GM21515 (cell line): ENCODE measurements around the gene PRKN.
"Not testable (repeated sequence)": the region's sequence is repeated elsewhere in the genome, so short reads cannot be mapped to it uniquely, and the experiment has no call there.

Experiments
- ATAC-seq: cut with Tn5 transposase; IDR thresholded peaks from one replicate; pipeline ENCODE4 v1.9.1; 2021; ENCODE audit not compliant: unreplicated experiment

Gene PRKN

DNA sequence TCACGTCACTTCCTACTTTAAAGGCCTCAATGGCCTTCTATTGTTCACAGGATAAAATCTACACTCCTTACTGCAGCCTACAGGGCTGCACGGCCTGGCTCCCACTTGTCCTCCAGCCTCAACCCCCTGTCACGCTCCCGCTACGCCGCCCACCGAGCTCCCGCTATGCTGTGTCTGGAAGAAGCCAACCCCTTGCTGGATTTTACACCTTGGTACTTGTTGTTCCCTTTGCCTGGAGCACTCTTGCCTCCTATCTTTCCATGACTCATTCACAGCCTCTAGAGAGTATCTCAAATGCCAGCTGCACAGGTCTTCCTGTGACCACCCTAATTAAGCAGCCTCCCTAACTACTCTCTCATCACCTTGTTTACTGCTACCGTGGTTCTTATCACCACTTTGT, 259.9 kb downstream of the PRKN start:
- ATAC-seq: no peak

DNA sequence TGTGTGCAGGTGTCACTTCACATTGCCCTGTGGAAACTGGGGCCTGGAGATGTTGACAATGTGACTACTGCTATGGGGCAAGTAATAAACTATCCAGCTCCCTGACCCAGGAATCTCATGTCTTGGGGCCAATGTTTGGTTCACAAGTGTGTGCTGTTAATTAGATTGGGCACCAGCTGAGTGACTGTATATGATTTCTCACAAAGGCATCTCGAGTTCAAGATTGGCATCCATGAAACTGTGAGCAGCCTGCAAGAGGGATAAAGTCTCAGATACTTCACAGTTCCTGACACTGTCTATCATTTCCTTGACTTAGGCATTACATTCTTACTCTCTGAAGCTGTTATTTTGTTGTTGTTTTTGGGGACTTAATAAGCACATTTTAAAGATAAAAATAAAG, 264.0 kb downstream of the PRKN start:
- no peak for ATAC-seq

DNA sequence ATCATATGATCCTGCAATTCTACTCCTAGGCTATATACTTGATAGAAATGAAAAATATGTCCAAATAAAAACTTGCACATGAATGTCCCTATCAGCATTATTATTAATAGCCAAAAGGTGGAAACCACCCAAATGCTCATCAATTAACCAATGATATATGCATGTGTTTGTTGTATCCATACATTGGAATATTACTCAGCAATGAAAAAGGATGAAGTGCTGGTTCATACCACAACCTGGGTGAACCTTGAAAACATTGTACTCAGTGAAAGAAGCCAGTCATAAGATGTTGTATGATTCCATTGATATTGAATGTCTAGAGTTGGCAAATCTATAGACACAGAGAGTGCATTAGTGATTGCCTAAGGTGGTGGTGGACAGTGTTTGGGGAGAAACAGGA, 267.6 kb downstream of the PRKN start:
- ATAC-seq: no peak

DNA sequence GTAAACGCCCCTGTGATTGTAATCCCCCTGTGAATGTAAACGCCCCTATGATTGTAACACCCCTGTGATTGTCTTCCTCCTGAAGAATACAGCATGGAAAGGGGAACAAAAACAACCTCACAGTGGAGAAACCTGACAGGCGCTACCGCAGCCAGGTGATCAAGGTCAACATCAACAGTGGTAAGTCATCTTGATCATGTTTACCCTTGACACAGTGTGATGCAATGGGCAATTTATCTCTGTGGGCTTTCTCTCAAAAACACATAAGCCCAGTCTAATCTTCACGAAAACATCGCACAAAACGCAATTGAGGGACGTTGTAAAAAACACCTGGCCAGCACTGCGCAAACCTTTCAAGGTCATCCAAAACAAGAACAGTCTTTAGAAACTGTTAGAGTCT, 277.2 kb downstream of the PRKN start:
- no peak for ATAC-seq

DNA sequence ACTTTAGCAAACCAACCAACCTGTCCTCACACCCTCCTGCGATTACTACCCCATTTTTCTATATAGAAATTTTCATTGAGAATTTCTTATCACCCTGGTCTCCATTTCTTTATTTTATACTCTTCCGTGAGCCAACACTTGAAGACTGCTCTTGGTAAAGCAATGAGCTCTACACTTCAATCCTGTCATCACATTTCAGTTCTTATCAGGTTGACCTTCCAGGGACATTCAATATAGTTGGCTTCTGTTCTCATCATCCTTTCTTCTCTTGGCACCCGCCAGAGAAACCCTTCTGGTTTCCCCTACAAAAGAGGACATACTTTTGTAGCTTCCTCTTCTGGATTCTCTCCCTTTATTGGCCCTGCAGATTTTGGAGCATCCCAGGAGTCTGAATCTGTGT, 279.3 kb downstream of the PRKN start:
- ATAC-seq: no peak

DNA sequence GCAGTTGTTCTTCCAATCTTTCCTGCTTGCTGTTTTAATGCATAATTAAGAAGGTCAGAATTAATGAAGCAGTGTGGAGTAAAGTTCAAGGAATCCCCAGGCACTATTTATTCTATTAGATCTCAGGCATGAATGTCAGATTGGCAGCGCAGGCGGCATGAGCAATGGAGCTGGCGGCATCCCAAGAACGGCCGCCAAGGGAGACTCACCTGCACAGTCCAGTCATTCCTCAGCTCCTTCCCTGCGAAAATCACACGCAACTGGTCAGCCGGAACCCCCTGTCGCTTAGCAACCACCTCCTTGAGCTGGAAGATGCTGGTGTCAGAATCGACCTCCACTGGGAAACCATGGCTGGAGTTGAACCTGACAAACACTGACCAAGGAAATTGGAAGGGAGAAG, 284.5 kb downstream of the PRKN start:
- ATAC-seq: no peak

DNA sequence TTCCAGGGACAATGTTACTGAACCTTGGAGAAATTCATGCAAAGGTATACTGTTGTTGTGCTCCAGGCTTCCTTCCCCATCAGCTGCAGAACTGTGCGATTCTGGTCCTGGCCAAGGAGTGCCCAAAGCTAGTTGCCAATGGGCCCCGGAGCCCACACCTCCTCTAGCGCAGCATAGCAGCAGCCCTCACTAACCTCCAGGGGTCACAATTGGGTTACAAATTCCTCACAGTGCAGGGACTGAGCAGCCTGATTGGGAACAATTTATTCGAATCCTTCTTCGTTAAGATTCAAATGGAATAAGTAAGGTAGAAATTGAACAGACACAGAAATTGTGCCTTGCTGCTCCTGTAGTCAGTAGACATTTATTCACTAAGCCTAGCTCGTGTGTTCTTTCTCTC, 284.9 kb downstream of the PRKN start:
- no peak for ATAC-seq

DNA sequence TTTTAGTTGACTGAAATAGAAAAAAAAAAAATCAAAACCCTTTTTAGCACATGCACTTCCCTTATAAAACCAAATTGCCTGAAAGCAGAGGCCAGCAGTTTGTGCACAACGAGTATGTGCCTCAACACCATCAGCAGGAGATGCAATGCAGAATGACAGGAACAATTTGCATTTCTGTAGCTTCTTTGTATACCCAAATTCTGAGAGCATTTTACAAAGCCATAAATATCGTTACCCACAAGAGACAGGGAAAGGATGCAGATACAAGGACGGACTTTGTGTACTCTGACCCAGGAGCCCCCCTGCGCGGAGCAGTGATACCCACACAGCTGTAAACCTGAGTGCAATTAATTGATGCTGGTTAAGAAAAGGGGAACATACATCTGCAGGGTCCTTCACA, 285.6 kb downstream of the PRKN start:
- no peak for ATAC-seq

DNA sequence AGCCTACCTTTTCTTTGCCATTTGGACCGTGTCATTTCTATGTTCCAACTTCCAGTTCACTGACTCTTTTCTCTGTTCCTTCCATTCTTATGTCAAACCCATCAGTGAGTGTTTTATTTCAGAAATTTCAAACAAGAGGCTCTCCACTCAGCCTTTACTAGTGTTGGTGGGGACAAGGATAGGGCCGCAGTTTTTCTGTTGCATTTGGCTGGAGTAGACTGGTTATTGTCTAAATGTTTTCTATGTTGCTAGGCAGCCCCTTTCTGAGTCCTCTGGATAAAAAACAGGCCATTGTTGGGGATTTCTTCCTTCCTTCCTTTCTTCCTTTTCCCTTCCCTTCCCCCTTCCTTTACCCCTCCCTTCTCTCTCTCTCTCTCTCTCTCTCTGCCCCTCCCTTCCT, 288.6 kb downstream of the PRKN start:
- no peak for ATAC-seq

DNA sequence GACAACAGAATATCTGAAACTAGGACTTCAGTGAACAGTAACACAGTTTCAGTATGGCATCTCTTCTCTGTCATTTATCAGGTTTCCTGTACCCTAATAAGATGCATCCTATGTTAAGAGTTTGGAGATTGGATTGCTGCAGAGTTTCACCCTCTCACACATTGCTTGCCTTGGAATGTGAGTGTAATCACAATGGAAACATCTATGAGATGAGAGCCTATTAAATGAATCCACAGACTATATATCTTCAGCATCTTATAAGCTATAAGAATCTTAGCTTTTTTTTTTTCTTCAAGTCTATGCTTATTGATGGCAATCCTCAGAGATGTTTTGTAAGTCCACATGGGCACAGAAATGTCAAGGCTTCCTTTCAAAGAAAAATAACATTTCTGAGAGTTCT, 292.5 kb downstream of the PRKN start:
- ATAC-seq: no peak

DNA sequence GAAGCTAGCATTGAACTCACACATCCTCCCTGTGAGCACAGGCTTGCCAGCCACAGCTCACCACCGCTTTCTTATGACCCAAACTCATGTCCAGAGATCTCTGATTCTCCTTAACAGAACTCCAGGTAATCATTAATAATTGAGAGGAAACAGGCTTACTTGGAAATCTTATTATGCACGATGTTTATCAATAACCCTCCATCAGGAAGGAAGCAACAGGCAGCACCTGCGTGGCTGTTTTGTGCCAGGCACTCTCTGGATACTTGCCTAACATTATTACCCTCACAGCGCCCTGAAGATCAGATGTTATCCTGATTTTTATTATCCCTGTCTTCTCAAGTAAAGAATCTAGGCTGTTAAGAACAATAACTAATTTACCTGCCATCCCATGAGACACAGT, 306.6 kb downstream of the PRKN start:
- no peak for ATAC-seq

DNA sequence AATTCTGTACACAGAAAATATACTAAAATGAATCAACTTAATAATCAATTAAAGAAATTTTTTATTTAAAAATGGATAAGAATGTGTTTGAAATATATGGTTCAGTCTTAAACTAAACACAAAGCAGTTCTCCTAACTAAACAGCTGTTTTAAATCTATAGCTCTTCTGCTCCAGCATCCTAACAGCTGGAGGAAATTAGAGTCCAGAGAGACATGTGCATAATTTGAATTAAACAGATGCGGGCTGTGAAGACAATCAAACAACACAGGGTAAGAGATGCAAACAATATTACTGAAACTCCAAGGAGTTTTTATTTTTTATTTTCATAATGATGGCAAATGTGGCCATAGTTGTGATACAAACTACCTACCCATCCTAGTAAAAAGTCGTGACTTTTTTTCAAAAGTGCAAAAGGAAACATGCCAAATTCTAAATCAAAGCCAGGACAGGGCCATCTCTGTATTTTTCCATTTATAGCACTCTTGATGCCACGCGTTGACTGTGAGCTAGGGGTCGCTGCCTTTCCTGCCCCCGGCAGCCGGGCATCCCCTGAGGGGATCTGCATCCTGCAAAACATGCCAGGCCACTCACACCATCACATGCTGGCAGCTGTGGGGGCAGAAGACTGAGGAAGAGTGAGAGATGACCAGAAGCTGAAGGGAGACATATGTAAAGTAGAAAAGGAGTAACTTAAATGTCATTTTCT, 310.6 kb downstream of the PRKN start:
- ATAC-seq: no peak

DNA sequence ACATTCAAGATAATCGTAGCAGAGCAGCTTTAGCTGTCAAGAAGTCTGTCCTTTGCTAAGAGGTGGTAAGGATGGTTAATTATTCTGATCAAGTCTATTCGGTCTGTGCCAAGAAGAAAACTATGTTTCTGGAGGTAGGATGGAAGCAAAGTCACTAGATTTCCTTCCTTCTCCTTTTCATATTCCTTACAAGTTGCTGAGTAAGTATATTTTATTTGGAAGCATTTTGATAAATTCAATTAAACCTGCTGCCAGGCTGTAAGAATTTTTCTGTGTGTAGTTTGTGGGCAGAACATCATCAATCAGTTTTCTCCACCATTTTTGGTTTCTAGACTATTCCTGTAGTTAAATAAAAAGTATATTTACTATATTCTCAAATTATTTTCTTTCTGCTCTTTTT, 311.3 kb downstream of the PRKN start:
- ATAC-seq: no peak

DNA sequence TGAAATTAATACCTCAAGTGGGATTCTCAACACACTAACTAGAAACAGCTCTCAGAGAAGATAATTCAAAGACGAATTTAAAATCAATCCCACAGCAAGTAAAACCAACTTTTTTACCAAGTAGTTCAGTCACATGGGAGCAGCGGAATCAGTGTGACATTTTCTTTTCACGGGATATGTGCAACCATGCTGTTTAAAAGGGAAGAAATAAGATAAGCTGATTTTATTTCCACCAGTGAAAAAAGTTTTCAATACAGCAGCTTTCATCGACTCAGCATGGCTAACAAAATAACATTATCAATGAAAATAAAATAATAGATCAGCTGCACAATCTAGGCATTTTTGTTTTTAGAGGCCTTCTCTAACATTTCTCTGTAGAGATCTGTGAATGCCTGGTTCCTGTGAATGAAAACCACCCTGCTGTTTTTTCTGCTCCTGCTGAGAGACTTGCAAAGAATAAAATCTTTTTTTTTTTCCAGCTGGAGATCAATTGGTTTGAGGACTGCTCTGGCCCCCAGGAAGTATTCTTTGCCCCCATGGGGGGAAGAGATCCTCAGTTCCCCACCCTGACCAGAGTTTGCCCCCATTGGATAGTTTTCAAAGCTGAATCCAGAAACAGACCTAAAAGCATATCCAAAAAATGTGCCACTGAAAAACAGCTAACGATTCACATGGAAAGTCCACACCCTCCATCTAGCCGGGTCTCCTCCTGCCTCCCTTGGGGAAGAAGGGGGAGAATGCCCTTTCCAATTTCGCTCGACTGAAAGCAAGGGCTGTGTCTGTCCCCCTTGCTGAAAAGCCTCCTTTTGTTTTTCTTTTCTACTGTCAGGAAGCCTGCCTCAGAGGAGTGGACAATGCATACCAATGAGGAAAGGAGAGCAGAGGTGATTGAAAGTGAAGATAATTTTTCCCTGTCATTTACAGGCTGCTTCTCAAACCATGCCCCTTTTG, 317.6 kb downstream of the PRKN start:
- no peak for ATAC-seq

DNA sequence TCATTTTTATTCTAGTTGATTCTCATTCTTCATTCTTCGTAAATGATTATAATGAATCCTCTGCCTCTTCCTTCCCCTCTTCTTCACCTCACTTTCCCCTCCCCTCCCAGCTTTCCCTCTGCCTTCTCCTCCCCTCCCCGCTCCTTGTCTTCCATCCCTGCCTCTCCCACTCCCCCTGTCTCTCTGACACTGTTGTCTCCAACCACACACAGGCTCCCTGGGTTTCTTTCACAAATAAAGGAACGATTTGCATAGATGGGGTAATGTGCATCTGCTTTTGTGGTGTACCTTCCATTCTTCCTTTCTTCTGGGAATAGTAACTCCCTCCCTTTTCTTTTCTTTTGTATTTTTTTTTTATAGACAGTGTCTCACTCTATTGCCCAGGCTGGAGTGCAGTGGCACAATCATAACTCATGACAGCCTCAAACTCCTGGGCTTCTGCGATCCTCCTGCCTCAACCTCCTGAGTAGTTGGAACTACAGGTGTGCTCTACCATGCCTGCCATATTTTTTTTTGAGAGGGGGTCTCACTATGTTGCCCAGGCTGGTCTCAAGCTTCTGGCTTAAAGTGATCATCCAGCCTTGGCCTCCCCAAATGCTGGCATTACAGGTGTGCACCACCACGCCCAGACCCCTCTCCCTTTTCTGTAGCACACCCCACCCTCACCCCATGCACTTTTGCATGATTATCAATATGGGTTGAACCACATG, 318.6 kb downstream of the PRKN start:
- ATAC-seq: no peak

DNA sequence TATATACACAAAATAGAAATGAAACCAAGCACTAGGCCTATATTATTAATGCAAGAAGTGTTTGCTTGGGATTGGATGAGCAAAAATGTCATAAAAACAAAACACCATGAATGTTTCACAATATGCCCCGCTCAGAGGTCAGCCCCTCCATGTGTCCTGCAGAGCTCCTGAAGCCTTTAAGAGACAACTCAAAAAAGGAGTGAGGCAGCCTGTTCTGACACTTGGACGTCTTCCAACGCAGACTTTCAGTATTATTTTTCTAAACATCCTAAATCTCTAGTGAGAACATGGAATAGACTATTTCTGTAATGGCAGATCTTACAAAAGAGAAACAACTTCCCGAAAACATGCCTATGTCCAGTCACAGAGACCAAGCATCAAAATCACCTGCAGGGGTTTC, 322.6 kb downstream of the PRKN start:
- ATAC-seq: no peak

DNA sequence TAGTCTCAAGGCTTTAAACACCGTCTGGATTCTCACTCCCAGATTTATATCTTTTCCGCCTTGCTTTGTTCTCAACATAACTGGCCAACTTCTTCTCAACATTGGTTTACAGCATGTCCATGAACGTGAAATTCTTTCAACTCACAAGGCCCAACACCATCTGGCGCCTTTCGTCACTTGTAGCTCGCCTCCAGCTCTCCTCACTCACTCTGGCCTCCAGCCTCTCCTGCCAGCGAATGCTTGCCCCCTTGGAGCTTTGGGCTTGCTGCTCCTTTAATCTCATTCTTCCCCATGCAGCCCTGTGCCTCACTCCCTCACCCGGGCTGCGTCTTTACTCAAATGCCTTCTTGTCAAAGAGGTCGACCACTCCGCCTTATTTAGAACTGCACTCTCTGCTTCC, 324.5 kb downstream of the PRKN start:
- no peak for ATAC-seq

DNA sequence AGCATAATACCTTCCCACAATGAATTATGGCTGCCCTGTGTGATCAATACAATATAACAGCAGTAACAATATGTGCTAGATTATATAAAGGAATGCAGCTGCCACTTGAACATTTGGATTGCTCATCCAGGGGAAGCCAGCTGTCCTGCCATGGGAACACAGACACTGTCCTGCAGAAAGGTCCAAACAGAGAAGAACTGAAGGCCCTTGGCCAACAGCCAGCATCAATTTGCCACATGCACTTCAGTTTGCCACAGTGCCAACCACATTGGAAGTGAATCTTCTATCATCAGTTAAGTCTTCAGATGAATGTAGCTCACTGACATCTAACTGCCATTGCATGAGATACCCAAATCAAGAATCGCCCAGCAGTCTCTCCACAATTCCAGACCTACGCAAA, 332.4 kb downstream of the PRKN start:
- ATAC-seq: no peak

DNA sequence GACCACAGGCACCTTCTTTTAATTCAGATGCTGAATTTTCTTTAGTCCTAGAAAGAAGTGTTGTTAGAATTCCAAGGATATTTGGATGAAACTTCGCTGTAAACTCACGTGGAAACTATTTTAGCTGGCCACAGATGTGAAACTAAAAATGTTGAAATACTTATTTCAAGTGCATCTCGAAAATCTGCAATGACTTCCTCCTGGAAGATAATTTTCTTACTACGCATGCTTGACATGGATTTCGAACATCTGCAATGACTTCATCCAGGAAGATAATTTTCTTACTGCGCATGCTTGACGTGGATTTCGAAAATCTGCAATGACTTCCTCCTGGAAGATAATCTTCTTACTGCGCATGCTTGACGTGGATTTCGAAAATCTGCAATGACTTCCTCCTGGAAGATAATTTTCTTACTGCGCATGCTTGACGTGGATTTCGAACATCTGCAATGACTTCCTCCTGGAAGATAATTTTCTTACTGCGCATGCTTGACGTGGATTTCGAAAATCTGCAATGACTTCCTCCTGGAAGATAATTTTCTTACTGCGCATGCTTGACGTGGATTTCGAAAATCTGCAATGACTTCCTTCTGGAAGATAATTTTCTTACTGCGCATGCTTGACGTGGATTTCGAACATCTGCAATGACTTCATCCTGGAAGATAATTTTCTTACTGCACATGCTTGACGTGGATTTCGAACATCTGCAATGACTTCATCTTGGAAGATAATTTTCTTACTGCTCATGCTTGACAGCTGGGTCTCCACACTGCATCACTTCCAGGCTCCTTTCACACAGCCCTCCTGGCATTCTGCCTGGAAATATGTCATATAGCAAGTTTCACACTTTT, 336.4 kb downstream of the PRKN start:
- not testable (repeated sequence) for ATAC-seq

DNA sequence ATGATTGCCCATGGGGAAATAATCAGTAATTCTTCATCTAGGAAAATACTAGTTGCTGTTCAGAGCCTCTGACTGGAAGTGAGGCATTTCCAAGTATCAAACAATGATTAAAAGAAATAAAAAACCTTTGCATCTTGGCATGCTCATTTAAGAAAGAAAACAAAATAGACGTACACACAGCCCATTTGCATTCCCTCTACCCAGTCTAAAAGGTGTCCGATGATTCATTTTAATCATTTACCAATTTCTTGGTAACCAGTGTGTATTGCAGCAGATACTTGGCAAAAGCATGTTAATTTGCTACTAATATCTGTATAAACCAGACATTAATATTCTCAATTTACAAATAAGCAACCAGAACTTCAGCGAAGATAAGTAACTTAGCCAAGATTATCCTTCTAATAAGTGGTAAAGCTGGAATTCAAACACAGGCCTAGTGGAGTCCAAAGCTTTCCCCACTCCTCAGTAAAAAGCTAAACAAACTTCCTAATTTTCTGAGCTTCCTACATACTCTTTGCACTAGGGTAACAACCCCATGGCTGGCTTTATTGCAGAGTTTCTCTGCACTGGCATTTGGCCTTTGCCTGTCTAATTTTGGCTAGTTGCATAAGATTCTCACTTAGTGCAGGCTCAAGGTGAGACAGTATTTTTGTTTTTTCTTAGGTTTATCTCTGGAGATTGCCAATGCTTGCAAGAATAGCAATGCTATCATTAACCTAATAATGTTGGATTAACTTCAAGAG, 338.1 kb downstream of the PRKN start:
- no peak for ATAC-seq
